GM12878 (cell line): ENCODE results near the gene PRKG1. TPM values are rescaled to one million over a fixed set of nuclear protein-coding genes. Genes with fewer than 3 reads are reported as not detected.

Experiments
- ATAC-seq: fragments of 200-7000 bp; cut with Tn5 transposase; 3 replicates; pipeline ENCODE4 v1.9.1; 2020; ENCODE audit warnings: mild to moderate bottlenecking, moderate library complexity
- BruUV-seq: library from RNA; stranded (reverse); fragments of 400-500 nt; replicated peaks from 2 replicates; lab custom pipeline; 2021; lab: Mats Ljungman, UMichigan
- CTCF ChIA-PET: fragments of 300-600 bp; sonication (Branson Sonifier 250); formaldehyde crosslinking; extraction: SDS; loops from one replicate; lab custom pipeline; 2021; ENCODE audit warnings: inconsistent platforms; lab: Yijun Ruan, JAX
- POLR2A ChIA-PET: fragments of 350-600 bp; formaldehyde crosslinking; extraction: SDS; loops from one replicate; lab custom pipeline; 2021; ENCODE audit warnings: inconsistent platforms; lab: Charles Lee
- RAD21 ChIA-PET: fragments of 300-600 bp; sonication (Branson Sonifier 250); formaldehyde crosslinking; loops from one replicate; lab custom pipeline; 2023; ENCODE audit warnings: antibody characterized with exemption; ENCODE audit not compliant: unreplicated experiment; lab: Charles Lee
- SMC1A ChIA-PET: fragments of 300-600 bp; sonication (Branson Sonifier 250); formaldehyde crosslinking; loops from one replicate; lab custom pipeline; 2023; ENCODE audit not compliant: unreplicated experiment, uncharacterized antibody; lab: Charles Lee
- DNase-seq: peaks from one replicate; pipeline ENCODE4 v3.0.0-alpha.2; 2011; ENCODE audit warnings: low read depth, low spot score
- FAIRE-seq: peaks from 3 replicates; lab custom pipeline; 2011; peaks lifted over from hg19 to GRCh38; lab: Jason Lieb, UNC
- H2AFZ ChIP-seq: 2 replicates; pipeline ENCODE4 v1.6.0; 2011; ENCODE audit warnings: low read depth, low read length, control low read depth; ENCODE audit not compliant: control insufficient read depth
- H3K27ac ChIP-seq: 2 replicates; pipeline ENCODE4 v1.5.1; 2011; ENCODE audit warnings: control low read depth; ENCODE audit not compliant: control insufficient read depth, insufficient read depth
- H3K27me3 ChIP-seq, 2 experiments: replicated peaks in 1 of 2; 2 replicates each; pipeline versions ENCODE4 v1.6.0 to v1.6.1; 2011; ENCODE audit warnings: low read length in 1 of 2; ENCODE audit not compliant: control insufficient read depth in 2 of 2, insufficient read depth in 2 of 2
- H3K36me3 ChIP-seq, 2 experiments: 2 replicates each; pipeline ENCODE4 v1.5.1; 2011; ENCODE audit warnings: low read length in 1 of 2; ENCODE audit not compliant: control insufficient read depth in 2 of 2, insufficient read depth in 2 of 2
- H3K4me1 ChIP-seq: 2 replicates; pipeline ENCODE4 v1.6.1; 2011; ENCODE audit warnings: mild to moderate bottlenecking, low read length, moderate library complexity, mixed read lengths; ENCODE audit not compliant: control insufficient read depth, insufficient read depth
- H3K4me2 ChIP-seq: 2 replicates; pipeline ENCODE4 v1.6.0; 2011; ENCODE audit warnings: control low read depth; ENCODE audit not compliant: control insufficient read depth, insufficient read depth
- H3K4me3 ChIP-seq: fragments of 200-600 bp; sonication (generic); 2 replicates; pipeline ENCODE4 v1.5.1; 2016
- H3K79me2 ChIP-seq: 2 replicates; pipeline ENCODE4 v1.6.0; 2011; ENCODE audit warnings: low read length; ENCODE audit not compliant: control insufficient read depth, insufficient read depth
- H3K9ac ChIP-seq: 2 replicates; pipeline ENCODE4 v1.8.0; 2011; ENCODE audit warnings: low read length, control low read depth, mixed read lengths; ENCODE audit not compliant: control insufficient read depth, insufficient read depth
- H3K9me3 ChIP-seq: replicated peaks from 3 replicates; pipeline ENCODE4 v1.5.1; 2011; ENCODE audit warnings: mild to moderate bottlenecking, low read length; ENCODE audit not compliant: control insufficient read depth, insufficient read depth
- H4K20me1 ChIP-seq: 2 replicates; pipeline ENCODE4 v1.6.0; 2011; ENCODE audit not compliant: control insufficient read depth, insufficient read depth
- ATF7 ChIP-seq: fragments of 450-650 bp; IDR thresholded peaks from 2 replicates; pipeline ENCODE4 v1.6.1; 2016; ENCODE audit warnings: low read depth, mild to moderate bottlenecking
- BMI1 ChIP-seq: fragments of 450-650 bp; IDR thresholded peaks from 2 replicates; pipeline ENCODE4 v1.6.1; 2016; ENCODE audit warnings: mild to moderate bottlenecking, moderate library complexity, borderline replicate concordance
- CBX3 ChIP-seq: fragments of 200-600 bp; sonication (generic); IDR thresholded peaks from 2 replicates; pipeline ENCODE4 v1.6.1; 2016; ENCODE audit warnings: low read depth, borderline replicate concordance
- EGR1 ChIP-seq, 2 experiments: IDR thresholded peaks; 1 replicate in 1 of 2; 2 replicates in 1 of 2; pipeline ENCODE4 v1.6.1; 2011 to 2012; ENCODE audit warnings: low read depth in 2 of 2, low read length in 2 of 2, borderline replicate concordance in 1 of 2, mild to moderate bottlenecking in 1 of 2, moderate library complexity in 1 of 2
- EZH2 ChIP-seq: IDR thresholded peaks from 2 replicates; pipeline ENCODE4 v1.6.1; 2012; ENCODE audit warnings: low read depth, mild to moderate bottlenecking, control low read depth, inconsistent platforms, low read length, borderline replicate concordance; ENCODE audit not compliant: control insufficient read depth
- HDGF ChIP-seq: fragments of 450-650 bp; IDR thresholded peaks from 2 replicates; pipeline ENCODE4 v1.6.1; 2016; ENCODE audit warnings: antibody characterized with exemption
- IRF5 ChIP-seq: fragments of 450-650 bp; IDR thresholded peaks from 2 replicates; pipeline ENCODE4 v1.6.1; 2017; ENCODE audit warnings: borderline replicate concordance
- MEF2B ChIP-seq: fragments of 450-650 bp; IDR thresholded peaks from 2 replicates; pipeline ENCODE4 v1.6.1; 2018; ENCODE audit warnings: mild to moderate bottlenecking, moderate library complexity; ENCODE audit not compliant: partially characterized antibody, poor library complexity, severe bottlenecking
- MLLT1 ChIP-seq: fragments of 450-650 bp; IDR thresholded peaks from 2 replicates; pipeline ENCODE4 v1.6.1; 2016; ENCODE audit warnings: mild to moderate bottlenecking
- RELB ChIP-seq: fragments of 450-650 bp; IDR thresholded peaks from 2 replicates; pipeline ENCODE4 v1.6.1; 2017; ENCODE audit warnings: low read depth, mild to moderate bottlenecking, moderate library complexity
- SKIL ChIP-seq: fragments of 450-650 bp; IDR thresholded peaks from 2 replicates; pipeline ENCODE4 v1.6.1; 2017; ENCODE audit warnings: mild to moderate bottlenecking, low read depth, inconsistent platforms; ENCODE audit not compliant: poor library complexity, severe bottlenecking
- SUPT20H ChIP-seq: IDR thresholded peaks from 2 replicates; pipeline ENCODE4 v1.6.1; 2011; ENCODE audit warnings: low read depth, mild to moderate bottlenecking, low read length, moderate library complexity, borderline replicate concordance; ENCODE audit not compliant: control insufficient read depth
- TAF1 ChIP-seq: IDR thresholded peaks from 2 replicates; pipeline ENCODE4 v1.6.1; 2011; ENCODE audit warnings: mild to moderate bottlenecking, low read depth, low read length, borderline replicate concordance
- ZNF24 ChIP-seq: fragments of 450-650 bp; IDR thresholded peaks from 2 replicates; pipeline ENCODE4 v1.6.1; 2017; ENCODE audit warnings: antibody characterized with exemption, mild to moderate bottlenecking
- WGBS: methylation state at CpG from one replicate; pipeline ENCODE4 v1.1.6; 2016; ENCODE audit warnings: low lambda C conversion rate; ENCODE audit not compliant: insufficient replicate concordance, insufficient coverage; ENCODE audit errors: missing lambda C conversion rate; 5-methylcytosine and 5-hydroxymethylcytosine counted together
- in situ Hi-C: fragments of 300-500 bp; cut with MboI; formaldehyde crosslinking; loops from 9 replicates; pipeline ENCODE4 v1.14.3; 2018; ENCODE audit warnings: mixed read lengths
- intact Hi-C: fragments of 100-400 bp; cut with micrococcal nuclease; formaldehyde crosslinking; loops from one replicate; pipeline ENCODE4 v1.14.2; 2022; ENCODE audit not compliant: unreplicated experiment
- polyA plus RNA-seq, 11 experiments: library from polyadenylated mRNA; depleted of rRNA in 4 of 11; unstranded in 6 of 11; stranded (reverse) in 5 of 11; fragments of >200 nt; fragmentation: Nextera tagmentation in 4 of 11; fragmentation: Illumina TruSeq in 1 of 11; extraction: Ambion mirVana in 4 of 11; extraction: Trizol in 1 of 11; gene quantifications; 1 replicate in 1 of 11; 2 replicates in 10 of 11; pipeline versions ENCODE4 v1.2.1 to v1.2.3, GENCODE V29; 2011 to 2016; ENCODE audit warnings: inconsistent platforms in 2 of 11, missing spikeins in 2 of 11, low read depth in 1 of 11
- total RNA-seq, 4 experiments: library from RNA; depleted of rRNA in 3 of 4; stranded (reverse); fragments of >200 nt in 3 of 4; fragmentation: Illumina TruSeq in 1 of 4; extraction: Trizol in 1 of 4; gene quantifications; 2 replicates each; pipeline versions ENCODE4 v1.2.1 to v1.2.3, GENCODE V29; 2013 to 2021

Gene PRKG1
- total and polyA plus RNA-seq, 10 of the 15 experiments (the other 5 are each of a cell fraction or from before 2014, with no cell fraction given) = 0.04 to 0.05 TPM; not detected in 8

- ChIA-PET RAD21 (no interaction called here), POLR2A (no interaction called here), CTCF (no interaction called here)
- Histone ChIP-seq H3K27me3 (no peaks in the 10 kb centered on the region), H3K9me3 (no peaks in the 10 kb centered on the region), H3K36me3 (no peaks in the 10 kb centered on the region), H2AFZ (no peak overlapping the region), H3K9ac (no peak overlapping the region), H3K4me2 (no peak overlapping the region), H3K4me1 (no peaks in the 10 kb centered on the region), H3K79me2 (no peaks in the 10 kb centered on the region), H4K20me1 (no peaks in the 10 kb centered on the region), H3K4me3 (no peak overlapping the region)
- intact Hi-C loops = no loop called here
- in situ Hi-C loops = no loop called here
- no TSS peak for BruUV-seq
- FAIRE-seq = no peak
- no peak for DNase-seq
- TF ChIP-seq CBX3 (no peak), HDGF (no peak), SUPT20H (no peak), TAF1 (no peak), MLLT1 (no peak), ZNF24 (no peak), RELB (no peak), IRF5 (no peak), MEF2B (no peak), EZH2 (no peak), SKIL (no peak), EGR1 (IDR thresholded peaks at IDR 0.05; ENCODE audit: borderline replicate concordance in 1 of 2, low read depth in 2 of 2, low read length in 2 of 2) (no peak), BMI1 (no peak), ATF7 (no peak)
- TF ChIP-seq, all 136 proteins: peak for 0
- SMC1A ChIA-PET = interaction anchor here (0.9 kb wide), 1 partner anchor 8 kb away, joined by 4 read pairs; no protein-coding TSS in a partner anchor
- ATAC-seq = no peak
- H3K27ac ChIP-seq = no peak overlapping the region
- WGBS = 0% methylated on average over 1 of the region's 1 CpG
Observed at GRCh38 chr10:51928162-51928561, 853.9 kb downstream of the PRKG1 start.
